AG08395 (cell line): ENCODE data around the gene HLCS.
"Not testable (repeated sequence)": the region's sequence is repeated elsewhere in the genome, so short reads cannot be mapped to it uniquely, and the experiment has no call there.

Experiments
- DNase-seq: peaks from one replicate; pipeline ENCODE4 v3.0.0; 2012; ENCODE audit warnings: mixed read lengths, low spot score

The HLCS gene

GRCh38 chr21:36966066-36966820 is at the start of gene HLCS:
TSS of gene HLCS (minus strand) at chr21:36966669. CDS start at chr21:36966638, 31 bp downstream.
- DNase-seq: peak; percentile 88

DNA sequence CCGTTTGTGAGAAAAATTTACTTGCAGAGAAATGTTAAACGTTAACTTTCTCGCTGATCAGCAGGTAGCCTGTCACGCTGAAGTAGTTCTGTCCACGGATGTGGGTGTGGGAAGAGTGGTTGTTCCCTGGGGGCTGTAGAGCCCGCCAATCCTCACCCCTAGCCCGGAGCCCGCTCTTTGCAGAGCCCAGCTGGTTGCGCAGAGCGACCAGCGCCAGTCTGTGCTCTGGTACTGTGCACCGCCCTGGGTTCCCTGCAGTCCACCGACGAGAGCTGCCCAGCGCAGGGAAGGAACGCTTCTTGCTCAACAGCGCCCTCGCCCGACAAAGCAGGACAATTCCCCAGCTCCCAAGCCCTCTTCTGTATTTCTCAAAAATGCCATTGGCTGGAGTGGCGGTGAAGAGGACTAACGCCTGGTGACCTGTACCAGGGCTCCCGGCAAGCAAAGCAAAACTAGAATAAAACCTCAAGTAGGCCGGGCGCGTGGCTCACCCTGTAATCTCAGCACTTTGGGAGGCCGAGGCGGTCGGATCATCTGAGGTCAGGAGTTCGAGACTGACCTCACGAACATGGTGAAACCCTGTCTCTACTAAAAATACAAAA is 43.4 kb upstream of the HLCS start:
- peak; percentile 87 for DNase-seq

- DNase-seq: no peak
These were observed 42.3 kb upstream of the HLCS start for GRCh38 chr21:37008724-37009123.

DNA sequence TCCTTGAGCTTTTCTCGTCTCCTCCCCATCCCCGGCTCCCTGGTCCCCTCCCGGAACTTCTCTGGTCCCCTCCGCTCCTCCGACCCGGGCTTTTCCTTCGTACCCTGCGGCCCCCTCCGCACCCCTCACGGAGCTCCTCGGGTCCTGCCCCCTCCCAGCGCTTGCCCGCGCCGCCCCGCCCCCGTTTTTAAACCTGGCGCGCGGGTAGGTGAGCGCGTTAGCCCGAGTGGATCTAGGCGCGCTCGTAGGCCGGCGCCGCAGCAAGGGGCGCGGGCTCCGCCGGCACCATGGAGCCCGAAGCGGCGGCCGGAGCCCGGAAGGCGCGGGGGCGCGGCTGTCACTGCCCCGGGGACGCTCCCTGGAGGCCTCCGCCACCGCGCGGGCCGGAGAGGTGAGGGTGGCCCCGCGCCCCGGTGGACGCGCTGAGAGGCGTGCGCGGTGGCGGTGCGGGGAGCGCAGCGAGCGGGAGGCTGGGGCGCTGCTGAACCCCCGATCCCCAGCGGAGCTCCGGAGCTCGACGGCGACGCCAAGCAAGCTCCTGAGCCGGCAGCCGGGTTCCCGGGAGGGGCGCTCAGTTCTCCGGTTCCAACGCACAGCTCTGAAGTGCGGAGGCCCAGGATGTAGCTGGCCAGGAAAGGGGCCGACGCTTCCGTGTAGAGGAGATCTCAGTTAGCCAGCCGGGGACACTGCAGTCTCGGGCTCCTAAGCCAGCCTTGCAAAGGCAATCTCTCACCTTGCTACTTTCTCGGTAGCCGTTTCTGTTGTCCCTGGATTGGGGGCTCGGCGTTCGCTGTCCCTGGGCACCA is 40.2 kb upstream of the HLCS start, which contains the start of gene RIPPLY3:
Gene RIPPLY3 (plus strand): TSS at position 217 of the 806 bp plus-strand sequence. CDS start 71 bp downstream, at position 288.
- DNase-seq: peak; percentile 11

- DNase-seq: no peak
These were observed 39.3 kb upstream of the HLCS start for GRCh38 chr21:37005548-37006485.

DNA sequence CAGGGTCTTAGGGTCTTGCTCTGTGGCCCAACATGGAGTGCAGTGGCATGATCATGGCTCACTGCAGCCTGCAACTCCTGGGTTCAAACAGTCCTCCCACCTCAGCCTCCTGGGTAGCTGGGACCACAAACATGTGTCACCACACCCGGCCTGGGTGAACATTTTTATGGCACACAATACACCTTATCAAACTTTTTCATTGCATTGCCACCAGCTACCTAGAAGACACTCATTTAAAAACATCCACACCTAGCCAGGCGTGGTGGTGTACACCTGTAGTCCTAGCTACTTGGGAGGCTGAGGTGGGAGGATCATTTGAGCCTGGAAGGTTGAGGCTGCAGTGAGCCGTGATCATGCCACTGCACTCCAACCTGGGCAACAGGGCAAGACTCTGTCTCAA is 37.4 kb upstream of the HLCS start:
- not testable (repeated sequence) for DNase-seq

DNA sequence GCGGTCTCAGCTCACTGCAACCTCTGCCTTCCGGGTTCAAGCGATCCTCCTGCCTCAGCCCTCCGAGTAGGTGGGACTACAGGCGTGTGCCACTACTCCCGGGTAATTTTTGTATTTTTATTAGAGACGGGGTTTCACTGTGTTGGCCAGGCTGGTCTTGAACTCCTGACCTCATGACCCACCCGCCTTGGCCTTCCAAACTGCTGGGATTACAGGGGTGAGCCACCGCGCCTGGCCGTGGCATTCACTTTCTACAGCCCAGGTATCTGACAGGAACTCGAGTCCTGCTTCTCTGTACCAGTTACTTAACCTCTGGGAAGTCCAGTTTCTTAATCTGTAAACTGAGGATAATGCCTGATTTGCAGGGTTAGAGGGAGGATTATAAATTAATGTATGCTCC is 36.4 kb upstream of the HLCS start:
- DNase-seq: not testable (repeated sequence)

DNA sequence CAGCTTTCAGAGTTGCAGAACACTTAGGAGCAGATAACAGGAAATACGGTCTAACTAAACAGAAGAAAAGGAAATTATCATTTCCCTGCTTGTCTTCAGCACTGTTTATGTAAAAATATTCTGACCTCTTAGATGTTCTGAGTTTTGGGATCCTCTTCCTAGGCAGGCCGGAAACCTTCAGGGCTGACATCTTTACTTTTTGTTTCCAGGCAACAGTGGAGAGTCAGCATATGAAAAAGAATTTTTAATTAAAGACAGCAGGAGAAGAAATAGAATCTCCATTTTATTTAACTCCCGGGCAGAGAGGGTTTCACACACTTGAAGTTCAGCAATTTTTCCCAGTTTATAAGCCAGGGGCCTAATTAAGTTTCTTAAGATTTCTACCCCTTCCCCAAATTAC is 35.0 kb upstream of the HLCS start:
- DNase-seq: peak; percentile 32

DNA sequence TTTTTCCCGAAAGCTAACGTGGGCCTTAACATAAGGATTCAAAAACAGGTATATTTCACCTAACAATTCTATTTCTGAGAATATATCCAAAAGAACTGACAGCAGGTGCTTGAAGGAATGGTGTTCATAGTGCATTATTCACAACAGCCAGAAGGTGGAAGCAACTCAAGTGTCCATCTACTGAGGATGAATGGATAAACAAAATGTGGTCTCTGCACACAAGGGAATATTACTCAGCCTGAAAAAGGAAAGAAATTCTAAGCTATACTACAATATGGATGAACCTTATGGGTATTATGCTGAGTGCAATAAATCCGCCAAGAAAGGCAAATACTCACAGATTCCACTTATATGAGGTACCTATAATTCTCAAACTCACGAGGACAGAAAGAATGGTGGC is 33.9 kb upstream of the HLCS start:
- no peak for DNase-seq

DNA sequence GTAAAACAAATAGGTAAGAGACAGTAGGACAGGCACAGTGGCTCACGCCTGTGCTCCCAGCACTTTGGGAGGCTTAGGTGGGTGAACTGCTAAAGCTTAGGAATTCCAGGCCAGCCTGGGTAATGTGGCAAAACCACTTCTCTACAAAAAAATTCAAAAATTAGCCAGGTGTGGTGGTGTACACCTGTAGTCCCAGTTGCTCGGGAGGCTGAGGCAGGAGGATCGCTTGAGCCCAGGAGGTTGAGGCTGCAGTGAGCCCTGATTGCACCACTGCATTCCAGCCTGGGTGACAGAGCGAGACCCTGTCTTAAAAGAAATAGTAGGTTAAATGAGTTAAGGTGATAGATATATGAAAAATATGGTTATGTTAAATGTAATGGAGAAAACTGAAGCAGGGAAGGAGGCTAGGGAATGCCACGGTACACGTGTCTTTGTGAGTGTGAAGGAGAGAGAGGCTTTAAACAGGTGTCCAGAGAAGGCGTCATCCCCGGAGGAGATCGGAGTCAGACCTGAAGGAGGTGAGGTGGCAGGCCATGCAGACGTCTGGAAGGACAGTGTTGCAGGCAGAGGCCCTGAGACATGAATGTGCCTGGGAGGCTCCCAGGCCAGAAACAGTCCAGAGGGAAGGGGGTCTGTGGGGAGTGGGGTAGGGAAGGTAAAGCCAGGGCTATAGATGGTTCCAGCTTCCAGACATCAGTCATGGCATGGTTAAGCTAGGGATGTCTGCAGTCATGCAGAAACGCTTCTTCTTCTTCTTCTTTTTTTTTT is 32.8 kb upstream of the HLCS start:
- no peak for DNase-seq

GRCh38 chr21:36995285-36995684 is 28.8 kb upstream of the HLCS start:
- DNase-seq: not testable (repeated sequence)

DNA sequence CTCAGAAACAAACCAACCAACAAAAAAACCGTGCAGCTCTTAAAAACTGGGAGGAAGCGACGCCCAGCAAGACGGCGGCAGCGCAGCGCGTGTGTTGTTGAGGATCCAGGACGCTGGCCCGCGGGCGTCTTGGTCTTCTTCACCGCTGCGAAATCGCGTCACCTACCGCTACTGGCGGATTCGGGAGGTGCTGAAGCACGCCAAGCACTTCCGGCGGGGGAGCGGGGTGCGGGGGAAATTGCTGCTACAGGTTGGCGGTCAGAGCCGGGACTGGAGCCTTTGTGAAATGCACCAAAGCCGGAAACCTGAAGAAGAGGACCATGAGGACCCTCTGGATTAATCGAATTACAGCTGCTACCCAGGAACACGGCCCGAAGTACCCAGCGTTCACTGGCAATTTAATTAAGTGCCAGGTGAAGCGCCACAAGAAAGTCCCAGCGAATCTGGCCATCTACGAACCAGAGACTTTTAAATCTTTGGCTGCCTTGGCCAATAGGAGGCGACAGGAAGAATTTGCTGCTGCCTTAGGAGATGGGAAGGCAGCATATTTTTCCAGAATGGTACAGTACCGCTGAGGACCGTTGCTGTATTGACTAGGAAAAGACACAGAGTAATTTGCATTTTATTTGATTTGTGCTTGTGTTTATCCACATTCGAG is 28.2 kb upstream of the HLCS start:
- DNase-seq: no peak

DNA sequence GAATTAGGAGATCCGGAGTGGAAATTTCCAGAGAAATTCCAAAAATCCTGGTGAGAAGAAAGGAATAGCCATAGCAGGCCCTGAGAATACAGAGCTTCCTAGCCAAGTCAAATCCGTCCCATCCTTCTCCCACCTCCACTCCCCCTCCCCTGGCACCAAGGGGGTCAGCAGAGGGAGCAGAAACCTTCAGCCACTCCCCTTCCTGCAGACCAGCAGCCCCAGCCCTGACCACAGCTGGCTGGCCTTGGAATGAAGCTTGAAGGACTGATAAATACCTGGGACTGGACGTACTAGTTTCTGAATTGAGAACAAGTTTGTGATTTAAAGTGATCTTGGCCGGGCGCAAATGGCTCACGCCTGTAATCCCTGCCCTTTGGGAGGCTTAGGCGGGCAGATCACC is 26.2 kb upstream of the HLCS start:
- DNase-seq: no peak

DNA sequence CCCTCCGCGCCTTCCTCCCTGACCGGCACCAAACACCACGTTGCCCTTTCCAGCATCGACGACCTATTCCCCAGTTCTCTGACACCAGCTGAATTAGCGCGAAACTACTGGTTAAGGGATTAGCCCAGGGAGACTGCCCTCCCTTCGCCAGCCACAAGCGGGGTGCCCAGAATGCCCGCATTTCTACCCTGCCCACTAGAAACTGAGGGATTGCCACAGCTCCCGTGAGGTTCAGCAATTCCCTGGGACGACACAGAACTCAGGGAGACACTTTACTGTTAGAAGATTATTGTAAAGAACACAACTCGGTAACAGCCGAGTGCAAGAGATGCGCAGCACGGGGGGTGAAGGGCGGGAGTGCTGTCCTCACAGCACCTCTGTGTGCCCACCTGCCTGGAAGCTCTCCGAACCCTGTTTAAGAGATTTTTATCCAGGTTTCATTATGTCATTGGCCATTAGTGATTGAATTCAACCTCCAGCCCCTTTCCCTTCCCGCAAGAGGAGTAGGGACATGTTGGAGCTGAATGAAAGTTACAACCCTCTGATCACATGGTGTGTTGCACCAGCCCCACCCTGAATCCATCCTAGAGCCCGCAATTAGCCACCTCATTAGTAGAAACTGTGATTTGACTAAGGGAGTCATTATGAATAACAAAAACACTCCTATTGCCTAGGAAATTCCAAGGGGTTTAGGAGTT is 24.2 kb upstream of the HLCS start:
- DNase-seq: no peak

DNA sequence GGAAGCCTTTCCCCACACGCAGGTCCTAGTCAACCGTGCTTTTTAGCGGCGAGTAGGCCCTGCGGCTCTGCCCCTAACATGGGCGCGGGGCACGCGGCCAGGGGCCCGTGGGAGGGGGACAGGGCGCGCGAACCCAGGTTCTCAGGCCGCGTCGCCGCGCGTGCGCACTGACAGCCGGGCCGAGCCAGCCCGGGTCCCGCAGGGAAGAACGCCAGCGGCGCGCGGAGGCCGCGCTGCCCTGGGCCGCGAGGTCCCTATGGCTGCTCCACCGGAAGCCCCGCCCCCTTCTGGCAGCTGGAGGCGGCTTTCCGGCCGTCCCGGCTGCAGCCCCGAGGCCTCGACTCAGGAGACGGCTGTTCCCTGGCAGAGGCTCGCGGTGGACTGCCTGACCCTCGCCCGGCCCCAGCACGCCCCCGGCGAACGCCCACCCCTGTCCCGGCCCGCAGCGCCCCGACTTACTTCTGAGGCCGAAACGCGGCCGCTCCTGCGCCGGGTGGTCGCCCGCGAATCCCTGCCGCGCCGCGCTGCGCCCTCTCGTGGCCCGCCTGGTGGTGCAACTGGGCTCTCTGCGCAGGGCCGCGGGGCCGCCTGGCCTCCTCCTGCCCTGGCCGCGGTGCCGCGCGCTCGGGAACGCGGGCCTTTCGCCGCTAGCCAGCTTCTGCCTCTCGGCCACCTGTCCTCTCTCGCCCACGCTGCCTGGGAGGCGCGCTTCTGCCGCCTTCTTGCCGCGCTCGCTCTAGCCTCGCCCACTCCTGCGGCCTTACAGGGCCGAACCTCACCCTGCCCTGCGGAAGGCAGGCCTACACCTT is 23.4 kb upstream of the HLCS start:
- DNase-seq: peak; percentile 99

DNA sequence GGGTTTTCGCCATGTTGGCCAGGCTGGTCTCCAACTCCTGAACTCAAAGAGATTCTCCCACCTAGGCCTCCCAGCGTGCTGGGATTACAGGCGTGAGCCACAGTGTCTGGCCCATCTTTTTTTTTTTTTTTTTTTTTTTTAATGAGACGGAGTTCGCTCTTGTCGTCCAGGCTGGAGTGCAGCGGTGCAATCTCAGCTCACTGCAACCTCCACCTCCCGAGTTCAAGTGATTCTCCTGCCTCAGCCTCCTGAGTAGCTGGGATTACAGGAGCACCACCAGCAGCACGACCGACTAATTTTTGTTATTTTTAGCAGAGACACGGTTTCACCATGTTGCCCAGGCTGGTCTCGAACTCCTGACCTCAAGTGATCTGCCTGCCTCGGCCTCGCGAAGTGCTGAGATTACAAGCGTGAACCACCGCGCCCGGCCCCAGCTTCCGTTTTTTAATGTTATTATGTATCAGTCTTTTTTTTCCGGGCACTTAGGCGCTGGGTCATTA is 22.8 kb upstream of the HLCS start:
- not testable (repeated sequence) for DNase-seq

- DNase-seq: no peak
These were observed 22.1 kb upstream of the HLCS start for GRCh38 chr21:36988536-36988935.

DNA sequence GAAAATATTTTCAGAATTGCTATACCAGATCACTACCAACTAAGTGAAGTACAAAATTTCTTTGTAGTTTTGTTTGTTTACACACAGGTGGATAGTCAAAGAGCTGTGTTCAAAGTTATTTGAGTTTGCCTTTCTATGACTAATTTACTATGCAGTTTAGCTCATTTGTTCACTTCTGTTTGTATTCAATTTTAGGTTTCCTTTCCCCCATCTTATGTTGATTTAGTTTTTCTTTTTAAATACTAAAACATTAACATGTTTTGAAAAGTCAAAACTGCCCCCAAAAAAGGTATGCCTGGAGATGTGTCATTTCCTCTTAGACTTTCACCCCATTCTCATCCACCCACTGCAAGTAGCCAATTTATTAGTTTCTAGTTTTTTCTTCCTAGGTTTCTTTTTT is 21.4 kb upstream of the HLCS start:
- no peak for DNase-seq
